Smooth muscle cell (in vitro differentiated cells): ENCODE results near the gene HIKESHI. TPM values are rescaled to one million over a fixed set of nuclear protein-coding genes. Genes with fewer than 3 reads are reported as not detected.

Experiments
- DNase-seq: peaks from one replicate; lab custom pipeline; 2025; ENCODE audit not compliant: unreplicated experiment; lab: John Stamatoyannopoulos, UW
- H2AFZ ChIP-seq: fragments of 200-600 bp; sonication (generic); 2 replicates; pipeline ENCODE4 v1.6.0; 2016; ENCODE audit warnings: antibody characterized with exemption, low read depth, mild to moderate bottlenecking
- H3F3A ChIP-seq: fragments of 200-600 bp; sonication (generic); 2 replicates; pipeline ENCODE4 v1.6.0; 2017; ENCODE audit warnings: antibody characterized with exemption, low read depth
- H3K27ac ChIP-seq: fragments of 200-600 bp; sonication (generic); 2 replicates; pipeline ENCODE4 v1.5.1; 2016; ENCODE audit warnings: low read depth, mild to moderate bottlenecking
- H3K27me3 ChIP-seq: fragments of 200-600 bp; sonication (generic); 2 replicates; pipeline ENCODE4 v1.6.1; 2016; ENCODE audit warnings: low read depth, mild to moderate bottlenecking
- H3K36me3 ChIP-seq: fragments of 200-600 bp; sonication (generic); 2 replicates; pipeline ENCODE4 v1.5.1; 2016; ENCODE audit warnings: low read depth
- H3K4me1 ChIP-seq: fragments of 200-600 bp; sonication (generic); 2 replicates; pipeline ENCODE4 v1.5.1; 2016; ENCODE audit warnings: low read depth
- H3K4me2 ChIP-seq: fragments of 200-600 bp; sonication (generic); 2 replicates; pipeline ENCODE4 v1.6.0; 2016; ENCODE audit warnings: mild to moderate bottlenecking
- H3K4me3 ChIP-seq: fragments of 200-600 bp; sonication (generic); 2 replicates; pipeline ENCODE4 v1.5.1; 2016; ENCODE audit warnings: mild to moderate bottlenecking
- H3K79me2 ChIP-seq: fragments of 200-600 bp; sonication (generic); 2 replicates; pipeline ENCODE4 v1.6.0; 2016; ENCODE audit warnings: low read depth, mild to moderate bottlenecking
- H3K9ac ChIP-seq: fragments of 200-600 bp; sonication (generic); 2 replicates; pipeline ENCODE4 v1.6.0; 2016; ENCODE audit warnings: low read depth
- H3K9me3 ChIP-seq: fragments of 200-600 bp; sonication (generic); replicated peaks from 2 replicates; pipeline ENCODE4 v1.5.1; 2016; ENCODE audit warnings: low read depth
- H4K20me1 ChIP-seq: fragments of 200-600 bp; sonication (generic); 2 replicates; pipeline ENCODE4 v1.6.0; 2016; ENCODE audit warnings: low read depth
- CTCF ChIP-seq: fragments of 200-600 bp; sonication (generic); IDR thresholded peaks from 2 replicates; pipeline ENCODE4 v1.5.1; 2017; ENCODE audit warnings: borderline replicate concordance, mild to moderate bottlenecking, antibody characterized with exemption; ENCODE audit not compliant: insufficient read depth, poor library complexity, severe bottlenecking
- WGBS: methylation state at CpG from one replicate; pipeline ENCODE4 v1.1.7; 2016; ENCODE audit warnings: low lambda C conversion rate; 5-methylcytosine and 5-hydroxymethylcytosine counted together
- polyA plus RNA-seq: library from polyadenylated mRNA; unstranded; fragments of >200 nt; fragmentation: Nextera tagmentation; extraction: Ambion mirVana; gene quantifications from 2 replicates; pipeline ENCODE4 v1.2.1, GENCODE V29; 2016
- total RNA-seq: library from RNA; depleted of rRNA; stranded (reverse); fragments of >200 nt; gene quantifications from 2 replicates; pipeline ENCODE4 v1.2.3, GENCODE V29; 2014

HIKESHI gene
- total and polyA plus RNA-seq, 2 experiments from 2014 or later = 63.0 to 71.1 TPM

GRCh38 chr11:86360775-86361395, 58.8 kb downstream of the HIKESHI start:
- Histone ChIP-seq H3K9ac (no peak overlapping the region), H2AFZ (no peak overlapping the region), H3K36me3 (no peaks in the 10 kb centered on the region), H3K27ac (no peak overlapping the region), H3K4me1 (no peaks in the 10 kb centered on the region), H3K27me3 (no peaks in the 10 kb centered on the region), H3K79me2 (no peaks in the 10 kb centered on the region), H3K9me3 (no peaks in the 10 kb centered on the region), H3F3A (no peaks in the 10 kb centered on the region), H3K4me3 (no peak overlapping the region), H4K20me1 (no peaks in the 10 kb centered on the region), H3K4me2 (no peak overlapping the region)
- no peak for DNase-seq
- TF ChIP-seq CTCF = peak; percentile 39
- WGBS = 22% methylated on average over 2 of the region's 2 CpGs

DNA sequence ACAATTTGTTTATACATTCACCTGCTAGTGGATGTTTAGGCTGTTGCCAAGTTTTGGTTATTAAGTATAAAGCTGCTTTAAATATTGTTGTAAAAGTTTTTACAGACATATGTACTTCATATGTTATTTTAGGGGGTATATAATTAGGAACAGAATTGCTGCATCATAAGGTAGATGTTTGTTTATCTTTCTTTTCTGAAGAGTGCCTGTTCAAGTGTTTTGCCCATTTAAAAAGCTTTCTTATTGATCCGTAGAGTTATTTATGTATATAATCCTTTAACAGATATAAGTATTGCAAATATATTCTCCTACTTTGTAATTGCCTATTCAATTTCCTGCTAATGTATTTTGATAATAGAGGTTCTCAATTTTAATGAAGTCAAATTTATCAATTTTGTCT, 61.4 kb downstream of the HIKESHI start:
- Histone ChIP-seq H3K79me2 (no peaks in the 10 kb centered on the region), H2AFZ (no peak overlapping the region), H3K9me3 (no peaks in the 10 kb centered on the region), H4K20me1 (no peaks in the 10 kb centered on the region), H3K4me3 (no peak overlapping the region), H3K4me2 (no peak overlapping the region), H3K27me3 (no peaks in the 10 kb centered on the region), H3K27ac (no peak overlapping the region), H3K4me1 (no peaks in the 10 kb centered on the region), H3F3A (no peaks in the 10 kb centered on the region), H3K9ac (no peak overlapping the region), H3K36me3 (no peaks in the 10 kb centered on the region)
- 100% methylated on average over 1 of the region's 1 CpG for WGBS
- DNase-seq = no peak
- TF ChIP-seq CTCF = no peak

GRCh38 chr11:86365546-86365945, 63.5 kb downstream of the HIKESHI start:
- H3K9ac ChIP-seq = no peak overlapping the region
- 91% methylated on average over 2 of the region's 2 CpGs for WGBS
- DNase-seq = no peak
- no peaks in the 10 kb centered on the region for H3K79me2 ChIP-seq
- H3K4me1 ChIP-seq = no peaks in the 10 kb centered on the region
- no peaks in the 10 kb centered on the region for H3K9me3 ChIP-seq
- H3K27ac ChIP-seq = no peak overlapping the region
- H2AFZ ChIP-seq = no peak overlapping the region
- H3K4me3 ChIP-seq = no peak overlapping the region
- peaks cover 2% of the 10 kb centered on the region for H3F3A ChIP-seq
- no peak overlapping the region for H3K4me2 ChIP-seq
- H3K36me3 ChIP-seq = no peaks in the 10 kb centered on the region
- no peaks in the 10 kb centered on the region for H4K20me1 ChIP-seq
- no peak for TF ChIP-seq CTCF
- H3K27me3 ChIP-seq = no peaks in the 10 kb centered on the region

GRCh38 chr11:86369668-86370067, 67.6 kb downstream of the HIKESHI start:
- Histone ChIP-seq H3K4me1 (no peaks in the 10 kb centered on the region), H3K27me3 (no peaks in the 10 kb centered on the region), H3K4me2 (no peak overlapping the region), H3F3A (peaks cover 8% of the 10 kb centered on the region), H3K79me2 (no peaks in the 10 kb centered on the region), H3K9ac (no peak overlapping the region), H3K27ac (no peak overlapping the region), H4K20me1 (no peaks in the 10 kb centered on the region), H2AFZ (no peak overlapping the region), H3K36me3 (no peaks in the 10 kb centered on the region), H3K9me3 (no peaks in the 10 kb centered on the region), H3K4me3 (no peak overlapping the region)
- over 99% methylated on average over 7 of the region's 7 CpGs for WGBS
- no peak for TF ChIP-seq CTCF
- no peak for DNase-seq
